Measurements from ENCODE around the gene HAGH. TPM values are rescaled to one million over a fixed set of nuclear protein-coding genes. Genes with fewer than 3 reads are reported as not detected.
A peak's percentile ranks its signal among the peaks of the same experiment; 100 is the strongest.
"Not testable (repeated sequence)": the region's sequence is repeated elsewhere in the genome, so short reads cannot be mapped to it uniquely, and the experiment has no call there.

HAGH gene
- total RNA-seq, result 100 to 1,000 TPM in 1 of 2 donors, 10 to 100 TPM in 1; 99.8 to 183 TPM

DNA sequence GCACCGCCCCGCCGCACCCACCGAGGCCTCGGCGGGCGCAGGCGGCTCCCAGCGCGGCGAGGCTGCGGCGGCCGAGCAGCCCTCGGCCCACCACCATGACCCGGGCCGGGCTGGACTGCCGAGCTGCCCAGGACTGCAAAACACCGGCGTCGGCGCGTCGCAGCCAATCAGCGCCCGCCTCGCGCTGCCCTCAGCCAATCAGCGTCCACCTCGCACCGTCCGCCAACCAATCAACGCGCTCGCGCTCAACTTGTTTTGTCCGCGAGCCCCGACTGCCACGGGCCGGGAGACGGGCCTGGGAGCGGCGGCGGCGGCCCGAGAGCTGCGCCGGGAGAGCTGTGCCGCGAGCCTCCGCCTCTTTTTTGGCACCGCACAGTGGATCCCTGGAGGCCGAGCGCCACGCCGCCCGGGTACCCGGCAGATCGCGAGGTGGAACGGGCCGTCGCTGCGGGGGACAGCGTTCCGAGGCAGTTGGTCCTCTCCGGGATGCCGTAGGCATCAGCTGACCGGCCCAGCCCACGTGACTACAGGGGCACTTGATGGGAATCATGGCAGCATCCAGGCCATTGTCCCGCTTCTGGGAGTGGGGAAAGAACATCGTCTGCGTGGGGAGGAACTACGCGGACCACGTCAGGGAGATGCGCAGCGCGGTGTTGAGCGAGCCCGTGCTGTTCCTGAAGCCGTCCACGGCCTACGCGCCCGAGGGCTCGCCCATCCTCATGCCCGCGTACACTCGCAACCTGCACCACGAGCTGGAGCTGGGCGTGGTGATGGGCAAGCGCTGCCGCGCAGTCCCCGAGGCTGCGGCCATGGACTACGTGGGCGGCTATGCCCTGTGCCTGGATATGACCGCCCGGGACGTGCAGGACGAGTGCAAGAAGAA, at the start of gene HAGH, which contains the start of gene FAHD1:
Gene HAGH (minus strand): TSS at position 135 of the 883 bp plus-strand sequence. CDS start 38 bp downstream, at position 97.
Gene FAHD1 (plus strand): TSS at position 516 of the 883 bp plus-strand sequence. CDS start 33 bp downstream, at position 549.
- H3K27me3 ChIP-seq (replicated peaks; ENCODE audit: insufficient read depth), result no peaks in the 10 kb centered on the region
- peak; percentile 95 for ATAC-seq (ENCODE audit: insufficient number of reproducible peaks, low FRiP score, low read depth)
- TF ChIP-seq CTCF (IDR thresholded peaks at IDR 0.05), result no peak
- peaks cover 11% of the 10 kb centered on the region for H3K36me3 ChIP-seq
- H3K27ac ChIP-seq, result peak within 1 kb of the TSS; percentile 70 to 84
- H3K4me3 ChIP-seq, result peak within 1 kb of the TSS; percentile 87
- DNase-seq (ENCODE audit: low spot score), result peak; percentile 70
- H3K9me3 ChIP-seq, result no peaks in the 10 kb centered on the region
- H3K4me1 ChIP-seq (ENCODE audit: control insufficient read depth in 1 of 2, low read depth in 2 of 2), result peaks cover 20 to 42% of the 10 kb centered on the region in 2 donors

DNA sequence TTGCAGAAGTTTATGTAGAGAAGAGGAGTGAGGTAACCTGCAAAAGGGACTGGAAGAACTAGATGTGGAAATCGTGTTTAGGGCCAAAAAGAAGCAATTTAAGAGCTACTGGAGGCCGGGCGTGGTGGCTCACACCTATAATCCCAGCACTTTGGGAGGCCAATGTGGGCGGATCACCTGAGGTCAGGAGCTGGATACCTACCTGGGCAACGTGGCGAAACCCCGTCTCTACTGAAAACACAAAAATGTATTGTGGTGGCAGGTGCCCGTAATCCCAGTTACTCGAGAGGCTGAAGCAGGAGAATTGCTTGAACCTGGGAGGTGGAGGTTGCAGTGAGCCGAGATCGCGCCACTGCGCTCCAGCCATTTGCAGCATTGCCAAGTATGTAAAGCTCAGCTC, 49.4 kb upstream of the HAGH start:
- DNase-seq (ENCODE audit: low spot score); H3K27me3 ChIP-seq (replicated peaks; ENCODE audit: insufficient read depth); H3K36me3 ChIP-seq: not testable (repeated sequence)

DNA sequence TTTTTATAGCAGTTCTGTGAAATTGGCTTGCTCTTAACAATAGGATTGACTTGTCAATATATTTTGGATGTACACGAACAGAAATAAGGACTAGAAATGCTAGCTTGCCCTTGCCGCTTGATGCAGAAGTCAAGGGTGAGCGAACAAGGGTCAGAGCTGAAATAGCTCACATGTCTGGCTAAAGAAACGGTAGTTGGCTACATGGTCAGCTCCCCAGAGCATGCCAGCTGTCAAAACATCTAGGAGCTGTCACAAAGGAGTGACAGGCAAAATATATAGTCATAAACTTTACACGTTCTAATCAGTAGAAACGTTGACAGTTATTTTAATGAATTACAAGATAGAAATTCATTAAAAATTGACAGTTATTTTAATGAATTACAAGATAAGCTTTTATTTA, 48.2 kb upstream of the HAGH start:
- Histone ChIP-seq H3K4me1 (ENCODE audit: control insufficient read depth in 1 of 2, low read depth in 2 of 2) (no peaks in the 10 kb centered on the region), H3K4me3 (no peak overlapping the region), H3K27me3 (replicated peaks; ENCODE audit: insufficient read depth) (peaks cover 9% of the 10 kb centered on the region), H3K27ac (no peak overlapping the region), H3K36me3 (no peaks in the 10 kb centered on the region), H3K9me3 (no peaks in the 10 kb centered on the region)
- DNase-seq (ENCODE audit: low spot score) (no peak), ATAC-seq (ENCODE audit: insufficient number of reproducible peaks, low FRiP score, low read depth) (no peak)
- TF ChIP-seq CTCF (IDR thresholded peaks at IDR 0.05), result no peak

More for the DNA sequence above, 49.4 kb upstream of the HAGH start:
- not testable (repeated sequence) for ATAC-seq (ENCODE audit: insufficient number of reproducible peaks, low FRiP score, low read depth); H3K4me1 ChIP-seq (ENCODE audit: control insufficient read depth in 1 of 2, low read depth in 2 of 2); H3K27ac ChIP-seq; H3K4me3 ChIP-seq; H3K9me3 ChIP-seq

- Histone ChIP-seq H3K9me3 (no peaks in the 10 kb centered on the region), H3K27me3 (replicated peaks; ENCODE audit: insufficient read depth) (peaks cover 9% of the 10 kb centered on the region), H3K4me3 (peak within 1 kb of the TSS; percentile 39), H3K27ac (no peak within 1 kb of the TSS), H3K4me1 (ENCODE audit: control insufficient read depth in 1 of 2, low read depth in 2 of 2) (no peaks in the 10 kb centered on the region), H3K36me3 (no peaks in the 10 kb centered on the region)
- no peak for DNase-seq (ENCODE audit: low spot score)
- no peak for TF ChIP-seq CTCF (IDR thresholded peaks at IDR 0.05)
- ATAC-seq (ENCODE audit: insufficient number of reproducible peaks, low FRiP score, low read depth), result no peak
Measured at GRCh38 chr16:1871974-1872635, 45.5 kb upstream of the HAGH start, which contains the start of gene MEIOB. MEIOB (minus strand) TSS chr16:1872164; CDS start chr16:1868175, 3,989 bp downstream.

DNA sequence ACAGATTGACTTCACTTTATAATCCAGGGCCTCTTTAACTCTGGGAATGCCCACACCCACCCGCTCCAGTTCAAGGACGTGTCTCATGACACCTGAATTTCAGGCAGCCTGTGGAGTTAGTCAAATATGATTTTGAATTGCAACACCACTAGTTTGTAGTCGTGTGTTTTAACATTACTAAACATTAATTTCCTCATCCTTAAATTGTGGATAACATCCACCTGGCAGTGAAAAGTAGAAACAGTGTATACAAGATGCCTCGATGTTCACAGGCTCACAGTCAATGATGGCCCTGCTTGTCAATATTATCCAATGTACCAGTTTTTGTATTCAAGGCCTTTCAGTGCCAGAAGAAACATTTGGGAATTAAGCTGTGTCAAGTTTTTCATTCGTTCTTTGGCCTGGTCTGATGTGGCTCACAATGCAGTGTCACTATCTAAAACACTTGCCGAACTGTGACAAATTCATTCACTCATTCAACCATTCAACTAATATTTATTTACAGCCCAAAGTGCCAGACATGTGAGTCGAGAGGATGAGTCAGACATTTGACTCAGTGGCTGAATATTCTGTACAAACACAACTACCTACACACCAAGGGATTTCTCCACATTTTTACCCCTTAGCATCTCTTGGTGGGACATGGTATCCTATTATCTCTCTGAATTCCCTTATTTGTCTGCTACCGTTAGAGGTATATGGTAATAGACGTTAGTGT, 43.9 kb upstream of the HAGH start:
- Histone ChIP-seq H3K27me3 (replicated peaks; ENCODE audit: insufficient read depth) (peaks cover 9% of the 10 kb centered on the region), H3K9me3 (no peaks in the 10 kb centered on the region), H3K27ac (no peak overlapping the region), H3K4me1 (ENCODE audit: control insufficient read depth in 1 of 2, low read depth in 2 of 2) (no peaks in the 10 kb centered on the region), H3K4me3 (no peak overlapping the region), H3K36me3 (no peaks in the 10 kb centered on the region)
- ATAC-seq (ENCODE audit: insufficient number of reproducible peaks, low FRiP score, low read depth) (no peak), DNase-seq (ENCODE audit: low spot score) (no peak)
- TF ChIP-seq CTCF (IDR thresholded peaks at IDR 0.05), result no peak

Measured in thoracic aorta (tissue), 2 donors.